Esophagus squamous epithelium (tissue), 4 donors: ENCODE measurements around the gene CCDC136.

Experiments
- POLR2A ChIP-seq, 4 donors: fragments of 450-650 bp; IDR thresholded peaks; one replicate each; pipeline ENCODE4 v1.6.1; 2017; ENCODE audit warnings: antibody characterized with exemption in 4 of 4, mild to moderate bottlenecking in 4 of 4, moderate library complexity in 3 of 4
- TF ChIP-seq, protein P1 (sequence below), 6 experiments: fragments of 450-650 bp in 4 of 6; fragments of 200-600 bp in 2 of 6; sonication (generic) in 2 of 6; IDR thresholded peaks; one replicate each; pipeline ENCODE4 v1.5.1; 2016 to 2019; ENCODE audit warnings: antibody characterized with exemption in 6 of 6, mild to moderate bottlenecking in 4 of 6, moderate library complexity in 4 of 6

DNA sequence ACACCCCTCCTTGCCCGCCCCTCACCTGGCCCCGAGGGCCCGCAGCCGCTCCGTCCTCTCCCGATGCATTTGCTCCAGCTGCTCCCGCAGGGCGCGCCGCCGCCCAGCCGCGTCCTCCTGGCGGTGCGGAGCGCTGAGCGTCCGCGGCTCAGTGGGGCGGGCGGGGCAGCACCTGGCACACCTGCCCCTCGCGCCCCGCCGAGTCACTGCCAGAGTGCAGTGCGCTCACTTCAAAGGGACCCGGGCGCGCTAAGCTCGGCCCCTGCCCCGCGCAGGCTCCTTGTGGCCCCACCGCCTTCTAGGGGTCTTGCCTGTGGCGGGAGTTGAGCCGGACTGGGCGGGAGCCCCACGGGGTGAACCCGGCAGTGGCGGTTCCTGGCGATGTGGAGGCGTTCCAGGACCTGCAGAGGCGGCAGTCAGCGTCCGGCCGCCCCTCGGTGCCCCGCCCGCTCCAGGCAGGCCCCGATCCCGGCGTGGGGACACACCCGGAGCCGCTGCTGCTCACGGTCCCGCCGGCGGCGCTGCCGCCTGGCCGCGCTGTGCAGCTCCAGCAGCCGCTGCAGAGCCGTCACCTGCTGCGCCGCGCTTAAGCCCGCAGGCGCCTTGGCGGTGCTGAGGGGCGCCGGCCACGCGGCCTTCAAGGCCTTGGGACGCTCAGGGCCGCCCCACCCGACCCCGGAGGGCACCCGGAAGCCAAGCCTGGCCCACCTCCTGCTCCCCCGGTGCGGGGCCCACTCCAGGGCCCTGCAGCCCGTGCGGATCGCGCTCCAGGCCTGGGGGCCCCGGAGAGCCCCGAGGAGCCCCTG lies 77.6 kb downstream of the CCDC136 start:
- TF ChIP-seq, protein P1, sequence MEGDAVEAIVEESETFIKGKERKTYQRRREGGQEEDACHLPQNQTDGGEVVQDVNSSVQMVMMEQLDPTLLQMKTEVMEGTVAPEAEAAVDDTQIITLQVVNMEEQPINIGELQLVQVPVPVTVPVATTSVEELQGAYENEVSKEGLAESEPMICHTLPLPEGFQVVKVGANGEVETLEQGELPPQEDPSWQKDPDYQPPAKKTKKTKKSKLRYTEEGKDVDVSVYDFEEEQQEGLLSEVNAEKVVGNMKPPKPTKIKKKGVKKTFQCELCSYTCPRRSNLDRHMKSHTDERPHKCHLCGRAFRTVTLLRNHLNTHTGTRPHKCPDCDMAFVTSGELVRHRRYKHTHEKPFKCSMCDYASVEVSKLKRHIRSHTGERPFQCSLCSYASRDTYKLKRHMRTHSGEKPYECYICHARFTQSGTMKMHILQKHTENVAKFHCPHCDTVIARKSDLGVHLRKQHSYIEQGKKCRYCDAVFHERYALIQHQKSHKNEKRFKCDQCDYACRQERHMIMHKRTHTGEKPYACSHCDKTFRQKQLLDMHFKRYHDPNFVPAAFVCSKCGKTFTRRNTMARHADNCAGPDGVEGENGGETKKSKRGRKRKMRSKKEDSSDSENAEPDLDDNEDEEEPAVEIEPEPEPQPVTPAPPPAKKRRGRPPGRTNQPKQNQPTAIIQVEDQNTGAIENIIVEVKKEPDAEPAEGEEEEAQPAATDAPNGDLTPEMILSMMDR (IDR thresholded peaks at IDR 0.05): peak in 3 of 6 experiments; percentile 10 to 20 (median 14)
- TF ChIP-seq POLR2A (IDR thresholded peaks at IDR 0.05): peak in 2 of 4 donors; percentile 7 to 23
